ENCODE measurements around the gene NTRK3.

Gene NTRK3

DNA sequence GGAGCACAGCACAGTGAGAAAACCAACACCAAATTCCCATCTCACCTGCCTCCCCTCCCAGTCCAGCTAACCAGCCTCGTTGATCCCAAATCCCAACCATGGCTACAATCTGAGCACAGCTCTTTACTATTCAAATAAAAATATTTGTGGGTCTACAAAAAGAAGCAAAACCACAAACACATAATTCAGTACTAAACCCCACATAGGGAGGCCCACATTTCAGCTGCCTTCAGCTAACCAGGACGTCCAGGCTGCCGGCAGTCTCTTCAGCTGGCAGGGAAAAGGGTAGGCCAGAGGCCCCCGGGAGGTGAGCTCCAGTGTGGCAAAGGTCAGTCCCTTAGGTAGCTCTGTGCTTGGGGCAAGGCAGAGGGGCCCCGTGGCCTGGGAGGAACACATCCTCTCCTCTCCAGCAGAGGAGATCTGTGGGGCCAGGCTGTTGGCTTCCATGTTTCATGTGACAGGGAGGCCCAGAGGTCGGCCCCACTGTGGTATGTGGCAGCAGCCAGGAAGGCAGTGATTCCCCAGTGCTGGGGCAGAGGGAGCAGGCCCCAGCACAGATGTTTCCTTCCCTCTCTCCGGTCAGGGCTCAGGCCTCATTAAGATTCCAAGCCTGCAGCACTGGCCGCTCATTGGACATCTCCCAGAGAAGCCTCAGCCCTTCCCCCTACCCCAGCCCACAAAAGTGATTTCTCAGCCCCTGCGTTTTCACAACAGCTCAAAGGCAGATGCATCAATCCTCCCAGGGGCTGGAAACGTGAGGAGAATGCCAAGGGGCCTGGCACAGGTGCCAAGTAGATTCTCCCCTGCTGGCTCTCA lies 381.4 kb downstream of the NTRK3 start:
- no peak for DNase-seq (ENCODE audit: low read depth)
- H3K4me3 ChIP-seq (ENCODE audit: low read depth, low read length): no peak overlapping the region
- TF ChIP-seq, protein P1, sequence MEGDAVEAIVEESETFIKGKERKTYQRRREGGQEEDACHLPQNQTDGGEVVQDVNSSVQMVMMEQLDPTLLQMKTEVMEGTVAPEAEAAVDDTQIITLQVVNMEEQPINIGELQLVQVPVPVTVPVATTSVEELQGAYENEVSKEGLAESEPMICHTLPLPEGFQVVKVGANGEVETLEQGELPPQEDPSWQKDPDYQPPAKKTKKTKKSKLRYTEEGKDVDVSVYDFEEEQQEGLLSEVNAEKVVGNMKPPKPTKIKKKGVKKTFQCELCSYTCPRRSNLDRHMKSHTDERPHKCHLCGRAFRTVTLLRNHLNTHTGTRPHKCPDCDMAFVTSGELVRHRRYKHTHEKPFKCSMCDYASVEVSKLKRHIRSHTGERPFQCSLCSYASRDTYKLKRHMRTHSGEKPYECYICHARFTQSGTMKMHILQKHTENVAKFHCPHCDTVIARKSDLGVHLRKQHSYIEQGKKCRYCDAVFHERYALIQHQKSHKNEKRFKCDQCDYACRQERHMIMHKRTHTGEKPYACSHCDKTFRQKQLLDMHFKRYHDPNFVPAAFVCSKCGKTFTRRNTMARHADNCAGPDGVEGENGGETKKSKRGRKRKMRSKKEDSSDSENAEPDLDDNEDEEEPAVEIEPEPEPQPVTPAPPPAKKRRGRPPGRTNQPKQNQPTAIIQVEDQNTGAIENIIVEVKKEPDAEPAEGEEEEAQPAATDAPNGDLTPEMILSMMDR (IDR thresholded peaks at IDR 0.05; ENCODE audit: control insufficient read depth, extremely low read depth, insufficient read depth): no peak

DNA sequence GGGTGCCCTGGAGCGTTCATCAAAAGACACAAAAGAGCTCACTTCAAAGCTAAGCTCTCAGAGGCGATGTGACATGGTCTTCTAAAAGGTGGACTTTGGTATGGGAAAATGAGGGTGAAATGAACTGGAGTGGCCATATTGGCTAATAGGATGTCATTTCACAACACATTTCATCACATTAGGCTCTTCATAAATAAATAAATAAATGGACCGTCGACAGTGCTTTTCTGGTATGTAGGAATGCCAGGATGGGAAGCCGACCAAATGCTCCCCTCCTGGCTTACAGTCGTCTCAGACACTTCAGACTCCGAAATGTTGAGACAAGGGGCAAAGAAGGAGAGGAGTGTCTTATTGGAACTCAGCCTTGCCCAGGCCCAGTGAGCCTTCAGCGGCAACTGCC lies 383.0 kb downstream of the NTRK3 start:
- TF ChIP-seq, protein P1 (IDR thresholded peaks at IDR 0.05; ENCODE audit: control insufficient read depth, extremely low read depth, insufficient read depth): no peak
- no peak overlapping the region for H3K4me3 ChIP-seq (ENCODE audit: low read depth, low read length)
- DNase-seq (ENCODE audit: low read depth): no peak

DNA sequence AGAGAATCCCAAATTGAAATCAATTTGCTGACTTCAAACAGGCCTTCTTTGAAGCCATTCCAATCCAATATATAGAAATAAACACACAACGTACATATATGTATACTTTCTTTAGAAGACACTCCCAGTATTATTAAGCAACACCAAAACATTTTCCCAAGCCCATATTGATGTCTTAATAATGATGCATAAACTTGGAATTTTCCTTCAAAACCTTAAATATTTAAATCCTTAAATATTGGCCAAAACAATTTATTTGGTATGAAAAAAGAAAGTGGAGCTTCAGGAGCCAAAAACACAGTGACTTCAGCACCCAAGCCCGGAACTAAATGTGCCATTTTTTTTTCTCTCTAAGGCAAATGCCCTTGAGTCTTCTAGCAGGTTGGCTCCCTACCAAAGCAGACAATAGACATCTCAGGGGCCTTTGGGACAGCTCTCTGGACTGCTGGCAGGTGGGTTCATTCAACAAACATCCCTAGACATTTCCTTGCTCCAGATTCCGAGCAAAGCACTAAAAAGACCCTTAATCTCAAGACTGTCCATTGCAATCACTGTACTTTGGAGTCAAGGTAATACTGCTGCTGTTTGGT lies 384.7 kb downstream of the NTRK3 start:
- no peak overlapping the region for H3K4me3 ChIP-seq (ENCODE audit: low read depth, low read length)
- TF ChIP-seq, protein P1 (IDR thresholded peaks at IDR 0.05; ENCODE audit: control insufficient read depth, extremely low read depth, insufficient read depth): no peak
- no peak for DNase-seq (ENCODE audit: low read depth)

DNA sequence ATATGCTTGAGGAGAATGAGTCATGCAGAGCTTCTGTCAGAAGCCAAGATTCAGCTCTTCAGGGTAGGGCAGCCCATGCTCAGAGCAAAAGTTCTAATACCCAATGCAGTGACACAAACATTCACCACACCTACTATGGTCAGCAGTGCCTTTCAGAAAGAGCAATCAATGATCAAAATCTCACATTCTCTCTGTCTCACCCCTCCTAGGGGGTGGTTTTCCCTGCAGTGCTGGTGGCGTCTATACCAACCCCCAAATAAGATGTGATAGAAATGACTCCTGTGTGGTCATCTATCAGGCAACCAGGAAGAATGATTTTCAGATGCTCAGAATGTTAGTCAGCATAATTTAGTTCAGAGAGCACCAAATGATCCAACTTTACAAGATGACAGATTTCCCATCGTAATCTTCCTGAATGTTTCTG lies 385.3 kb downstream of the NTRK3 start:
- TF ChIP-seq, protein P1 (IDR thresholded peaks at IDR 0.05; ENCODE audit: control insufficient read depth, extremely low read depth, insufficient read depth): no peak
- no peak for DNase-seq (ENCODE audit: low read depth)
- H3K4me3 ChIP-seq (ENCODE audit: low read depth, low read length): no peak overlapping the region

DNA sequence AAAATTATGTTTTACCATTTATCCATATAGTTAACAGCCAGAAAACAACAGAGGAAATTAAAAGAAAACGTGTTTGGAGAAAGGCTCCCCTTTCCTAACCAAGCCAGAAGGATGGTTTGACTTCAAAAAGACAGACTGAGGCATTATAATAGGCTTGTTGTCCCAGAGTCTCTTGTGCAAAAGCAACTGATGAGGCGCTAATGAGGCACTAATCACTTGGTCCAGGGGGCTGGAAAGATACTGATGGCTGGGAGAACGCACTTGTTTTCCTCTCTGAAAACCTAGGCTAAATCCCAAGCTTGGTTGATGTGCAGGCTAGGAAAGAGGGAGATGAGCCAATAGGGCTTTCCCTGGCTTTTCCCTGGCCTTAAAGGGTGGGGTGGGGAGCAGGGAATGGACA lies 389.6 kb downstream of the NTRK3 start:
- H3K4me3 ChIP-seq (ENCODE audit: low read depth, low read length): no peak overlapping the region
- TF ChIP-seq, protein P1 (IDR thresholded peaks at IDR 0.05; ENCODE audit: control insufficient read depth, extremely low read depth, insufficient read depth): no peak
- DNase-seq (ENCODE audit: low read depth): no peak

DNA sequence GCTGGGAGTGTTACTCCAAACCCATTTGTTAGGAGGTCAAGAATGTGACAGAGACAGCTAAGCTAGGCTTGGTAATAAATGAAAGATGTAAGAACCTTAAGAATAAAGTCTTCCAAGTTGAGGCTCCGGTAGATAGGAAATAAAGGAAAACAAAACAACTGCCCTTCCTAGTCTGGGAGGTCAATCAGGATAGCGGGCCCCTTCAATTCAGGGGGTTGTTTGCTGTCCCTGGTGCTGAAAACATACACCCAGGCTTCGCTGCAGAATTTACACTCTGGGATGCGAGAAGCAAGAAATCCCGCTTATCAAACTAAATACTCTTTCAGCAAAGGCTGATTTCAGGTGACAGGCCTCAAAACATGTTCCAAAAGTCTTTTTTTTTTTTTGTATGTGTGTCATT lies 393.4 kb downstream of the NTRK3 start:
- no peak overlapping the region for H3K4me3 ChIP-seq (ENCODE audit: low read depth, low read length)
- no peak for DNase-seq (ENCODE audit: low read depth)
- TF ChIP-seq, protein P1 (IDR thresholded peaks at IDR 0.05; ENCODE audit: control insufficient read depth, extremely low read depth, insufficient read depth): no peak
